ENCODE data around the gene WDR6. TPM values are rescaled to one million over a fixed set of nuclear protein-coding genes. Genes with fewer than 3 reads are reported as not detected.
A peak's percentile ranks its signal among the peaks of the same experiment; 100 is the strongest.

WDR6 gene
- total and polyA plus RNA-seq, 9 of the 15 experiments (the other 6 are each of a cell fraction or from before 2014, with no cell fraction given) = 8.9 to 90.6 (median 44.7) TPM

DNA sequence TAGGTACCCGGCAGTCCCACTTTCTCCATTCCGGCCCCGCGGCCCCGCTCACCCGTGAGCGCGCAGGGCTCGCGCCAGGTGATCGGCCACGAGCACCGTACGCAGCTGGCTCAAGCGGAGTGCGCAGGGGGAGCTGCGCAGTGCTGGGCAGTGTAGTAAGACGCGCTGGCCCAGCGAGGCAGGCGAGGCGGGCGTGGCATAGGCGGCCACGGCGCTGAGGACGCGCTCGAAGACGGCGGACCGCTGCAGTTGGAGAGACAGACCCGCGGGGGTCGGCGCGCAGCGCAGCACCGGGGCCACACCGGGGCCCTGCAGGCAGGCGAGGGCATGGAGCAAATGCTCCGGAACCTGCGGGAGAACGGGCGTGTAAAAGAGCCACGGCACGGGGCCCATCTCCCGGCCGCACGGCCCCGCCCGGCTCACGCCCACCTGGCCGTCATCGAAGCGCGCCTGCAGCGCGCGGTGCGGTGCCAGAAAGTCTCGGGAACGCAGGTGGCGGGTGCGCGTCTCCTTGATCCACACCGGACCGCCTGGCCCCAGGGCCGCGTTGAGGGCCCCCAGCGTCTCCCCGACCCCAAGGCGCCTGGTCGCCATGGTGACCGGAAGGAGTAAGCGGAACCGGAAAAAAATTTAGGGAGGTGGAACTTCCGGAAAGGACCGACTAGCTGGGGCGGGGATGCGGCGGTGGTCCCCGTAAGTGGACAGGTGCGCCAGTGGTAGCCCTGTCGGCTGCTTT, 10.9 kb downstream of the WDR6 start, which contains the start of gene DALRD3 (continued):
- TF ChIP-seq EP400 (IDR thresholded peaks at IDR 0.05) = peak; percentile 57; the same call in 1 of the 2 replicates
- TF ChIP-seq CCNT2 (IDR thresholded peaks at IDR 0.05; ENCODE audit: borderline replicate concordance, extremely low read depth, insufficient read length, low read depth, low read length) = peak; percentile 86
- peak; percentile 63; the same call in 1 of the 2 replicates for TF ChIP-seq MYC (IDR thresholded peaks at IDR 0.05; ENCODE audit: low read depth, low read length)
- peak; percentile 75; the same call in 1 of the 2 replicates for TF ChIP-seq MYC (CRISPR knock-in tag; IDR thresholded peaks at IDR 0.05; ENCODE audit: borderline replicate concordance, low read depth)
- TF ChIP-seq MTA1 (IDR thresholded peaks at IDR 0.05; ENCODE audit: borderline replicate concordance) = peak; percentile 79; the same call in 1 of the 2 replicates
- TF ChIP-seq, protein P1, sequence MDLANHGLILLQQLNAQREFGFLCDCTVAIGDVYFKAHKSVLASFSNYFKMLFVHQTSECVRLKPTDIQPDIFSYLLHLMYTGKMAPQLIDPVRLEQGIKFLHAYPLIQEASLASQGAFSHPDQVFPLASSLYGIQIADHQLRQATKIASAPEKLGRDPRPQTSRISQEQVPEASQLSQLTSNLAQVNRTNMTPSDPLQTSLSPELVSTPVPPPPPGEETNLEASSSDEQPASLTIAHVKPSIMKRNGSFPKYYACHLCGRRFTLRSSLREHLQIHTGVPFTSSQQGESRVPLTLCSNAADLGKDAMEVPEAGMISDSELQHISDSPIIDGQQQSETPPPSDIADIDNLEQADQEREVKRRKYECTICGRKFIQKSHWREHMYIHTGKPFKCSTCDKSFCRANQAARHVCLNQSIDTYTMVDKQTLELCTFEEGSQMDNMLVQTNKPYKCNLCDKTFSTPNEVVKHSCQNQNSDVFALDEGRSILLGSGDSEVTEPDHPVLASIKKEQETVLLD (IDR thresholded peaks at IDR 0.05) = peak; percentile 32; the same call in 1 of the 2 replicates
- TF ChIP-seq, protein P2, sequence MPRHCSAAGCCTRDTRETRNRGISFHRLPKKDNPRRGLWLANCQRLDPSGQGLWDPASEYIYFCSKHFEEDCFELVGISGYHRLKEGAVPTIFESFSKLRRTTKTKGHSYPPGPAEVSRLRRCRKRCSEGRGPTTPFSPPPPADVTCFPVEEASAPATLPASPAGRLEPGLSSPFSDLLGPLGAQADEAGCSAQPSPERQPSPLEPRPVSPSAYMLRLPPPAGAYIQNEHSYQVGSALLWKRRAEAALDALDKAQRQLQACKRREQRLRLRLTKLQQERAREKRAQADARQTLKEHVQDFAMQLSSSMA (CRISPR knock-in tag; IDR thresholded peaks at IDR 0.05) = 0 out of 2 replicates have a peak, but pooled peaks have one; percentile 18
- TF ChIP-seq LCOR (CRISPR knock-in tag; IDR thresholded peaks at IDR 0.05) = peak; percentile 87
- TF ChIP-seq ZNF780A (CRISPR knock-in tag; IDR thresholded peaks at IDR 0.05) = peak; percentile 11; the same call in 1 of the 2 replicates
- 0 out of 2 replicates have a peak, but pooled peaks have one; percentile 22 for TF ChIP-seq ZBED1 (IDR thresholded peaks at IDR 0.05)
- no peak for TF ChIP-seq DDX20 (tag; IDR thresholded peaks at IDR 0.05; ENCODE audit: low read depth)
- 0 out of 2 replicates have a peak, but pooled peaks have one; percentile 67 for TF ChIP-seq ZNF77 (CRISPR knock-in tag; IDR thresholded peaks at IDR 0.05)
- TF ChIP-seq, protein P3, sequence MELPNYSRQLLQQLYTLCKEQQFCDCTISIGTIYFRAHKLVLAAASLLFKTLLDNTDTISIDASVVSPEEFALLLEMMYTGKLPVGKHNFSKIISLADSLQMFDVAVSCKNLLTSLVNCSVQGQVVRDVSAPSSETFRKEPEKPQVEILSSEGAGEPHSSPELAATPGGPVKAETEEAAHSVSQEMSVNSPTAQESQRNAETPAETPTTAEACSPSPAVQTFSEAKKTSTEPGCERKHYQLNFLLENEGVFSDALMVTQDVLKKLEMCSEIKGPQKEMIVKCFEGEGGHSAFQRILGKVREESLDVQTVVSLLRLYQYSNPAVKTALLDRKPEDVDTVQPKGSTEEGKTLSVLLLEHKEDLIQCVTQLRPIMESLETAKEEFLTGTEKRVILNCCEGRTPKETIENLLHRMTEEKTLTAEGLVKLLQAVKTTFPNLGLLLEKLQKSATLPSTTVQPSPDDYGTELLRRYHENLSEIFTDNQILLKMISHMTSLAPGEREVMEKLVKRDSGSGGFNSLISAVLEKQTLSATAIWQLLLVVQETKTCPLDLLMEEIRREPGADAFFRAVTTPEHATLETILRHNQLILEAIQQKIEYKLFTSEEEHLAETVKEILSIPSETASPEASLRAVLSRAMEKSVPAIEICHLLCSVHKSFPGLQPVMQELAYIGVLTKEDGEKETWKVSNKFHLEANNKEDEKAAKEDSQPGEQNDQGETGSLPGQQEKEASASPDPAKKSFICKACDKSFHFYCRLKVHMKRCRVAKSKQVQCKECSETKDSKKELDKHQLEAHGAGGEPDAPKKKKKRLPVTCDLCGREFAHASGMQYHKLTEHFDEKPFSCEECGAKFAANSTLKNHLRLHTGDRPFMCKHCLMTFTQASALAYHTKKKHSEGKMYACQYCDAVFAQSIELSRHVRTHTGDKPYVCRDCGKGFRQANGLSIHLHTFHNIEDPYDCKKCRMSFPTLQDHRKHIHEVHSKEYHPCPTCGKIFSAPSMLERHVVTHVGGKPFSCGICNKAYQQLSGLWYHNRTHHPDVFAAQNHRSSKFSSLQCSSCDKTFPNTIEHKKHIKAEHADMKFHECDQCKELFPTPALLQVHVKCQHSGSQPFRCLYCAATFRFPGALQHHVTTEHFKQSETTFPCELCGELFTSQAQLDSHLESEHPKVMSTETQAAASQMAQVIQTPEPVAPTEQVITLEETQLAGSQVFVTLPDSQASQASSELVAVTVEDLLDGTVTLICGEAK (IDR thresholded peaks at IDR 0.05) = peak; percentile 89
- TF ChIP-seq, protein P3 (CRISPR knock-in tag; IDR thresholded peaks at IDR 0.05) = no peak
- TF ChIP-seq, protein P4, sequence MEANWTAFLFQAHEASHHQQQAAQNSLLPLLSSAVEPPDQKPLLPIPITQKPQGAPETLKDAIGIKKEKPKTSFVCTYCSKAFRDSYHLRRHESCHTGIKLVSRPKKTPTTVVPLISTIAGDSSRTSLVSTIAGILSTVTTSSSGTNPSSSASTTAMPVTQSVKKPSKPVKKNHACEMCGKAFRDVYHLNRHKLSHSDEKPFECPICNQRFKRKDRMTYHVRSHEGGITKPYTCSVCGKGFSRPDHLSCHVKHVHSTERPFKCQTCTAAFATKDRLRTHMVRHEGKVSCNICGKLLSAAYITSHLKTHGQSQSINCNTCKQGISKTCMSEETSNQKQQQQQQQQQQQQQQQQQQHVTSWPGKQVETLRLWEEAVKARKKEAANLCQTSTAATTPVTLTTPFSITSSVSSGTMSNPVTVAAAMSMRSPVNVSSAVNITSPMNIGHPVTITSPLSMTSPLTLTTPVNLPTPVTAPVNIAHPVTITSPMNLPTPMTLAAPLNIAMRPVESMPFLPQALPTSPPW (CRISPR knock-in tag; IDR thresholded peaks at IDR 0.05) = peak; percentile 66
